GM18861 (cell line): ENCODE results near the gene SLC13A3.

Experiments
- ATAC-seq: cut with Tn5 transposase; IDR thresholded peaks from one replicate; pipeline ENCODE4 v1.9.1; 2021; ENCODE audit not compliant: unreplicated experiment

SLC13A3 gene

GRCh38 chr20:46562009-46562372, 89.3 kb downstream of the SLC13A3 start:
- ATAC-seq, result no peak

DNA sequence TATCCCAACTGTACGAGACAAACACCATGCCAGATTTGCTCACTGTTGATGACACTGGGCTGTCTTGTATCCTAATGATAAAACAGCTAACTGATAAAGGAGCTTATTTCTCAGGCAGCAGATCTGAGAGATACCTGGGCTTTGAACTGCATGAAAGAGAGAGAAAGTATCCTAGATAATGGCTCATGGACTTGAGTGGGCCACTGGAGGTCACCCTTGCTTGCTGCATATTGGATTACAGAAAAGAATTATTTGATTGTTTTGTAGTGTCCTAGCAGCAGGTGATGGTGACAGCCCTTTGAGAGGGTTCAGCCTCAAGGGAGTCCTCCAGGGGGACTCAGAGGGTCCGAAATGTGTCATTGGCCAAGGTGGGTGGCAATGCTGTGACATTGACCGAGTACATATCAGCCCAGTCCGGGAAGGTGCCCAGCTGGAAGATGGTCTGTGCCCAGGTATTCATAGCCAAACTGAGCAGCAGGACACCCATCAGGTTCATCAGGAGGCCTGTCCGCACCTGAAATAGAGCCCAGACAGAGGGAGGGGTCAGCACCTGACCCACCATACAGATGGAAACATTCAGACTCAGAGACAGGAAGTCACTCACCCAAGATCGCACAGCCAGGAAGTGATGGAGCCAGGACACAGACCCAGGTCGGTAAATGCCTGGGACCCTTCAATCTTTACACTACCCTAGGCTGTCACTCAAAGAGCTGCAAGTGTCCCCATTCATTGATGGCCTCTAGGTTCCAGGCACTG, 91.4 kb downstream of the SLC13A3 start:
- no peak for ATAC-seq

DNA sequence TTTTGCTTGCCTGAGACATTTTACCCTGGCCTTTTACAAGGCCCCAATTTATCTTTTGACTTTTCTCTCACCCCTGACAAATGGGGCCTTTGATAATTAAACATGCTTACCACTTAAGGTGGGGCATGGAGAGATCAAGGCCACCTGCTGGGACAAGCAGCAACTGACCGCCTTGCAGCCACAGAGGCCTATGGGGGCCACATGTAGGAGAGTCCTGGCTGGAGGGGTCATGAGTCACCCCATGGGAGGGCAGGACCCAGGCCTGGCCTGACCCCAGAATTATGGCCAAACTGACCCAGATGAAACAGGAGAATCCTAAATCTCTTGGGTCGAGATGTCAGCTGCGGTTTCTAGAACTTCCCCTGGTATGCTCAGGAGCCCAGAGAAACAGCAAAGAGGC, 92.3 kb downstream of the SLC13A3 start:
- ATAC-seq, result no peak

DNA sequence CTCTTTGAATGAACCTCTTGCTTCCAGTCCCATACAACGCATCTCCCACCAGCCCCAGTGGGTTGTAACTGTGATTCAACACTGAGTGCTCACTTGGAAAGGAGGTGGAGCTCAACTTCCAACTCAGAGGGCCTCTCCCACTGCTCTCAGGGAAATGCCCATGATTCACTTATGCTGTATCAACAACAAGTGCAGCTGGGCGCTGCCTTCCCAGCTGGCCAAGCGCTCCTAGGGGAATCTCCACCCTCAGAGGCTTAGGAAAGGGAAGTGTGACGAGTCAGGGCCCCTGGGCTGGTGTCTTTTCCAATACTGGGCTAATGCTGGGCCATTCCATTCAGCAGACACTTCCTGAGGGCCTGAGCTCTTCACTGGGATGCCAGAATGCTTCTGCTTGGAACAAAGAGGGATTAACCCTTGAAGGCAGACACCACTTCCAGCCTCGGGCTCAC, 92.7 kb downstream of the SLC13A3 start:
- no peak for ATAC-seq

DNA sequence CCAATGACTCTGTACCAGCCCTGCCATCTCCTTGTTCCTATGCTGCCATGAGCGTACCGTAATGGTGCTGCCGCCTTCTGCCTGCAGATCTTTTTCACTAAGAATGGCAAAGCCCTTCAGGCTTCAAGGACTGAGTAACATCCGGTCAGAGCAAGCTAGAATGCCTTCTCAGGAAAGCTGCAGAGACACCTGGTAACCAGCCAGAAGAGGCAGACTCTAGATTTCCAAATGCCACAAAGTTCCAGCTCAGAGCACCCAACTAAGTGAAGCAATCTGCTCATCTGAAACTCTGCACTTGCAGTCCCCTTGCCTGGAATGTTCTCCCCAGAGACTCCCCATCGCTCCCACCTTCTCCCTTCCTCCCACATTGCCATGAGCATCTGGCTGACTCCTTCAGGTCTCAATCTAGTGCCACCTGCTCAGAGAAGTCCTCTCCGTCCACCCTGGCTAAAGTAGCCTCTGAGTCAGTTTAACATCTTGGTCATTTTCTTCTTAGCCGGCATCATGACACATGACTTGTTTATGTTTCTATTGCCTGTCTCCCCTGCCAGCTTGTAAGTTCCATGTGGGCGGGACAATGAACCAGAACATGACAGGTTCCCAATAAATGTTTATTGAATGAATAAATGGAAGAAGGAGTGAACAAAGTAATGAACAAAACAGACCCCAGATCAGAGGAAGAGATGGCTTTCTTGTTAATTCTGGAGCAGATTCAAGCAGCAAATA, 93.9 kb downstream of the SLC13A3 start:
- no peak for ATAC-seq

- ATAC-seq, result no peak
Measured at GRCh38 chr20:46555370-46555956, 95.8 kb downstream of the SLC13A3 start.

DNA sequence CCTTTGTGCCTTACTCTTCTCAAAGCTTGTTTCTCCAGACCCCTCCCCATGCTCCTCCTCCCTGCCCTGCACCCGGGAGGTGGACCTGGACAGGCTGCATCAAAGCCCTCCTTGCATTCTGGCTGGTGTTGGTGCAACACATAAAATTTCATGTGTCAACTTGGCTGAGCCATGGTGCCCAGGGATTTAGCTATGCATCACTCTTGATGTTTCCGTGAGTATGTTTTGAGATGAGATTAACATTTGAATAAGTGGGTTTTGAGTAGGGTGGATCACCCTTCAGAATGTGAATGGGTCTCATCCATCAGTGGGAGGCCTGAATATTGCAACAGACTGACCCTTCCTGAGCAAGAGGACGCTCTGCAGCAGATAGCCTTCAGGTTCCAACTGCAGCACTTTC, 96.4 kb downstream of the SLC13A3 start:
- no peak for ATAC-seq

DNA sequence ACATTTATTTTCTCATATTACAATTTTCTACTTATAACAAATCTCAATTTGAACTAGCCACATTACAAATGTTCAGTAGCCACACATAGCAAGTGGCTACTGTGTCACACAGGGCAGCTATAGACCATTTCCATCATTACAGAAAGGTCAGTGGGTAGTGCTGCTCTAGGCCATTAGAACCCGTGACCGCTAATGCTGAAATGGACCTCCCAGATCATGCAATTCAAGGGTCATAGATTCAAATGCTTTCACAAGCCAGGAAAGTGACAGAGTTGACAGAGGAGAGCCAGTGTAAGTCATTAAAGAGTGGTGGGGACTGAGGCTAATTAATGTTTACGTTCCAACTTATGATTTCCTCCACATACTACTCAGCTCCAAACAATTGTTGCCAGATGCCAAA, 97.3 kb downstream of the SLC13A3 start:
- ATAC-seq, result no peak

DNA sequence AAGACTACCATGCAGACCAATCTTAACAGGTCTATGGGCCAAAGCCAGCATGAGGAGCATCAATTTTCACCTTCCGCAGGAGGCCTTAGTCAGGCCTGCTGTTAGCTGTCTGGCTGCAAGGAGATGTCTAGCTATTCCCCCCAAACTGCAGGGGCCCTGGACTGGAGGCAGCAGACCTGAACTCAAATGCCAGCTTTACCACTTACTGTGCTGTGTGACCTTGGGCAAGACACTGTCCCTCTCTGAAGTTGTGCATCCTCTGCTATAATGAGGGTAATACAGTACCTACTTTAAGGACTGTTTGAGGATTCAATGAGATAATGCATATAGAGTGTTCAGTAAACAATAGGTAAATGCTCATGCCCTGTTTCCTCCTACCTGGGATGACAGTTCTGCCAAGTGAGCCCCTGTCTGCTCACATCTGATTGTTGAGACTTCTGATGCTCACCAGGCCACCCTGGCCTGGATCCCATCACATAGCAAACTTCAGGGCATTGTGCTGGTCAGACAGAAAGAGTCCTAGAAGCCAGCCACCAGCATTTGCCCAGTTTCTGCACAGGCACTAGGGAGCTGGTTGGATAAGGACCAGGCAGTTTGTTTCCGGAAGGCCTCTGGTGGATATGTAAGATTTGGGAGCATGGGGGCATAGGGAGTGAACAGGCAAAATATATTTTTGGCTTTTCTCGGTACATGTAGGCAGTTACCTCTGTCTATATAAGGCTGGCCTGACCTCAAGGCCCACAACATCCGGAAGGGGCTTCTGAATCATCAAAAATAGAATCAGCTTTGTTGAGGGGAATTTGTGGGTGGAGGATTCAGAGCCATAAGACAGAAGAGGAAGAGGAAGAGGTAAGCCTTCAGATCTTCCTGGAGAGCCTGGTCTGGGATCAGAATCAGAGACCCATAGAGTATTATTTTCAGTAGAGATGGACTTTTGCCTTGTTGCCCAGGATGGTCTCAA, 98.5 kb downstream of the SLC13A3 start:
- ATAC-seq, result peak; percentile 60

GRCh38 chr20:46551522-46552381, 99.5 kb downstream of the SLC13A3 start:
- ATAC-seq, result no peak

- no peak for ATAC-seq
Measured at GRCh38 chr20:46550461-46550860, 100.8 kb downstream of the SLC13A3 start, which contains the start of gene OCSTAMP. OCSTAMP (minus strand) TSS chr20:46550654; CDS start chr20:46550560, 94 bp downstream.

- no peak for ATAC-seq
Measured at GRCh38 chr20:46549188-46549972, 101.9 kb downstream of the SLC13A3 start.

DNA sequence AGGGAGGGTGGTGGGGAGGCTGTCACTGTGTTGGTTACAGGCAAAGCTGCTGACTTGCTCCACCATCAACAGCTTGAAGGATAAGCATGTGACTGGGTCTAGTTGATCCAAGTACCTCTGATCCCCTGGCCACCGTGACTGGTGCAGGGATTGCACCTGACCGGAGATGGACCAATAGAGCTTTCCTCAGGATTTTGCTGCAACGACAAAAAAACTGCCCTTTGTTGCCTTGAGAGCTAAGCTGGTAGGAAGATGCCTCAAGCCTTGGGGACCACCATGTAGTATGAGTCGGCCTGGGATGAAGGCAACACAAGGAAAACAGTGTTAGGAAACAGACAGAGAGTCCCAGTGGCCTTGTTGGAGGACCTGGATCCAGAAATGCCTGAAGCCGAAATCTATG, 102.6 kb downstream of the SLC13A3 start:
- no peak for ATAC-seq

DNA sequence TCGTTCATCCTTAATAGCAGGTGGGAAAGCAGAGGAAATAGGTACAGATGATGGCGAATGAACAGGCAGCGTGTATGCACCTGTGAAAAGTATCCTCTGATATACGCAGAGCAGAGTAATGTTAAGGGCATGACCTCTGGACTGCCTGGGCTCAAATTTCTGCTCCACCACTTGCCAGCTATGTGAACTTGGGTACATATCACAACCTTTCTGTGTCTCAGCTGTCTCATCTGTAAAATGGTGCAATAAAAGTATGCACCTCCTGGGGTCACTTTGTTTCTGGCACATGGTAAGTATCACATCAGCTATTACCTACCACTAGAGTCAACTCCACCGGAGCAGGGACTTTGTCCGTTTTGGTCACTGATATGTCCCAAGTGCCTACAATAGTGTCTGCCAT, 103.3 kb downstream of the SLC13A3 start:
- ATAC-seq, result no peak

- no peak for ATAC-seq
Measured at GRCh38 chr20:46546936-46547335, 104.3 kb downstream of the SLC13A3 start.

DNA sequence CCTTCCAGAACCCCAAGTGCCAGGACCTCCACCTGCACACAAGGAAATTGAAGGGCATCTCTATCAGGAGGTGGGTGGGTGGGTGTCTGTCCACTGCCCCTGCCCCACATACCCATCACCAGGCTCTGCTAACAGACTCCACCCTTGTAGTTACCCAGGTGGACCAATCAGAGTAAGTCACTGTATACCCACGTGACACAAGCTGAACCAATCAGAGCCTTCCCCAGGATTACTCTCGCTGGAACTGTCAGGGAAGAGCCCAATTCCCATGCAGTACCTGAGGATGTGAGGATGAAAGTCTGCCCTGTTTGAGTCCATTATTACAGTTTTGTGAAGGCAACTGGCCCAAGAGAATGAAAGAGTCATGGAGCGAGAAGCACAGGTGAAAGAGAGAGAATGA, 105.0 kb downstream of the SLC13A3 start:
- no peak for ATAC-seq

GRCh38 chr20:46545827-46546138, 105.5 kb downstream of the SLC13A3 start:
- ATAC-seq, result no peak

- no peak for ATAC-seq
Measured at GRCh38 chr20:46545077-46545826, 106.0 kb downstream of the SLC13A3 start.

DNA sequence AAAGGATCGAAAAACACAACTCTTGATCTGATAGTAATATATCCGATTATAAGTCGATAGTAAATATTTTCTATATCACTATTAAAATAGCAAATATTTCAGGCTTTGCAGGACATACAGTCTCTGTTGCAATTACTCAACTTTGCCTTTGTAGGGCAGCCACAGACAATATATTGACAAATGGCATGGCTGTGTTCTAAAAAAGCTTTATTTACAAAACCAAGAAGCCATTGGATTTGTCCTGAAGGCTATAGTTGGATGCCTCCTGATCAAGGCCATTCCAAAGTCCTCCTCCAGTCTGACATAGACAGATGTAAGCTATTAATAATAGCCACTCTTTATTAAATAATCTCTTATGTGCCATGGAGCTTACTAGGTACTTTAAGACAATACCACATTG, 106.7 kb downstream of the SLC13A3 start:
- ATAC-seq, result no peak
